GM23338 (cell line): ENCODE results near the gene MAP2K7. TPM values are rescaled to one million over a fixed set of nuclear protein-coding genes. Genes with fewer than 3 reads are reported as not detected.

ENCODE experiments used
- ATAC-seq: fragments of 200-7000 bp; cut with Tn5 transposase; 3 replicates; pipeline ENCODE4 v1.9.1; 2020
- DNase-seq: peaks from one replicate; pipeline ENCODE4 v3.0.0-alpha.2; 2015; ENCODE audit warnings: low spot score
- H2AFZ ChIP-seq: fragments of 200-600 bp; sonication (generic); 2 replicates; pipeline ENCODE4 v1.8.0; 2016; ENCODE audit warnings: antibody characterized with exemption, mild to moderate bottlenecking, moderate library complexity
- H3F3A ChIP-seq: fragments of 200-600 bp; sonication (generic); replicated peaks from 2 replicates; pipeline ENCODE4 v1.8.0; 2017; ENCODE audit warnings: antibody characterized with exemption, mixed run types, low read depth
- H3K27ac ChIP-seq: fragments of 200-600 bp; sonication (generic); 2 replicates; pipeline ENCODE4 v1.6.1; 2016; ENCODE audit warnings: low read depth
- H3K27me3 ChIP-seq: fragments of 200-600 bp; sonication (generic); 2 replicates; pipeline ENCODE4 v1.8.0; 2016; ENCODE audit warnings: mild to moderate bottlenecking, mixed run types, moderate library complexity; ENCODE audit not compliant: insufficient read depth
- H3K36me3 ChIP-seq: fragments of 200-600 bp; sonication (generic); 2 replicates; pipeline ENCODE4 v1.8.0; 2016; ENCODE audit warnings: mild to moderate bottlenecking; ENCODE audit not compliant: insufficient read depth
- H3K4me1 ChIP-seq: fragments of 200-600 bp; sonication (generic); 2 replicates; pipeline ENCODE4 v1.8.0; 2016; ENCODE audit warnings: mild to moderate bottlenecking, moderate library complexity; ENCODE audit not compliant: insufficient read depth
- H3K4me2 ChIP-seq: fragments of 200-600 bp; sonication (generic); 2 replicates; pipeline ENCODE4 v1.7.1; 2017; ENCODE audit warnings: mixed run types
- H3K4me3 ChIP-seq: fragments of 200-600 bp; sonication (generic); 2 replicates; pipeline ENCODE4 v1.6.1; 2016; ENCODE audit warnings: mixed run types
- H3K79me2 ChIP-seq: fragments of 200-600 bp; sonication (generic); replicated peaks from 2 replicates; pipeline ENCODE4 v1.8.0; 2017; ENCODE audit warnings: mild to moderate bottlenecking; ENCODE audit not compliant: insufficient read depth
- H3K9me2 ChIP-seq: fragments of 200-600 bp; sonication (generic); 2 replicates; pipeline ENCODE4 v1.8.0; 2017; ENCODE audit not compliant: insufficient read depth
- H4K20me1 ChIP-seq: fragments of 200-600 bp; sonication (generic); replicated peaks from 2 replicates; pipeline ENCODE4 v1.8.0; 2017; ENCODE audit warnings: mild to moderate bottlenecking; ENCODE audit not compliant: insufficient read depth
- H3K27ac Mint-ChIP-seq: 2 replicates; pipeline ENCODE4 v1.8.0; 2020; ENCODE audit warnings: inconsistent platforms, mild to moderate bottlenecking, moderate library complexity, mixed read lengths
- H3K27me3 Mint-ChIP-seq: 3 replicates; pipeline ENCODE4 v1.8.0; 2022; ENCODE audit warnings: low read depth, mild to moderate bottlenecking, moderate library complexity, mixed read lengths, inconsistent platforms; ENCODE audit not compliant: insufficient read depth, poor library complexity
- H3K36me3 Mint-ChIP-seq: 3 replicates; pipeline ENCODE4 v1.8.0; 2021; ENCODE audit warnings: low read depth, mild to moderate bottlenecking, inconsistent platforms, moderate library complexity, mixed read lengths
- H3K4me1 Mint-ChIP-seq: 3 replicates; pipeline ENCODE4 v1.8.0; 2020; ENCODE audit warnings: mild to moderate bottlenecking, inconsistent platforms, mixed read lengths
- H3K4me3 Mint-ChIP-seq: 3 replicates; pipeline ENCODE4 v1.8.0; 2021; ENCODE audit warnings: moderate library complexity, mild to moderate bottlenecking, inconsistent platforms, mixed read lengths
- H3K9me3 Mint-ChIP-seq: 3 replicates; pipeline ENCODE4 v1.8.0; 2020; ENCODE audit warnings: moderate library complexity, mild to moderate bottlenecking, inconsistent platforms, mixed read lengths
- CREB1 ChIP-seq: fragments of 250-450 bp; sonication (Bioruptor Pico); IDR thresholded peaks from 2 replicates; pipeline ENCODE4 v1.5.0; 2020; ENCODE audit warnings: low read depth, mild to moderate bottlenecking, moderate library complexity
- CTCF ChIP-seq, 2 experiments: fragments of 200-600 bp in 1 of 2; sonication (generic) in 1 of 2; conservative IDR thresholded peaks; 2 replicates each; pipeline versions ENCODE4 v1.5.1 to v1.6.1; 2016 to 2017; ENCODE audit warnings: antibody characterized with exemption in 2 of 2, low read depth in 2 of 2, mild to moderate bottlenecking in 2 of 2, moderate library complexity in 1 of 2
- NANOG ChIP-seq: IDR thresholded peaks from 2 replicates; pipeline ENCODE4 v1.6.1; 2016; ENCODE audit warnings: antibody characterized with exemption, borderline replicate concordance
- POLR2AphosphoS5 ChIP-seq: IDR thresholded peaks from 2 replicates; pipeline ENCODE4 v1.6.1; 2016; ENCODE audit warnings: antibody characterized with exemption, low read depth
- REST ChIP-seq: IDR thresholded peaks from one replicate; pipeline ENCODE4 v1.6.1; 2018; ENCODE audit warnings: antibody characterized with exemption; ENCODE audit not compliant: unreplicated experiment
- STAT1 ChIP-seq: IDR thresholded peaks from one replicate; pipeline ENCODE4 v1.6.1; 2016; ENCODE audit warnings: antibody characterized with exemption; ENCODE audit not compliant: unreplicated experiment
- ZNF331 ChIP-seq: fragments of 250-450 bp; sonication (Bioruptor Pico); IDR thresholded peaks from 2 replicates; pipeline ENCODE4 v1.5.0; 2020; ENCODE audit warnings: low read depth, mild to moderate bottlenecking, moderate library complexity
- polyA plus RNA-seq: library from polyadenylated mRNA; unstranded; fragments of >200 nt; fragmentation: Nextera tagmentation; extraction: Ambion mirVana; gene quantifications from 2 replicates; pipeline ENCODE4 v1.2.1, GENCODE V29; 2016
- total RNA-seq: library from RNA; depleted of rRNA; stranded (reverse); fragments of >200 nt; shearing (Covaris generic); gene quantifications from 2 replicates; pipeline ENCODE4 v1.2.3, GENCODE V29; 2014

Gene MAP2K7
- total and polyA plus RNA-seq, 2 experiments from 2014 or later, result 11.3 to 22.6 TPM

- peaks cover 34% of the 10 kb centered on the region for H3K4me1 ChIP-seq
- H3K27me3 ChIP-seq, result peaks cover 52% of the 10 kb centered on the region
- no peak overlapping the region for H3K27ac ChIP-seq
- H3K4me1 Mint-ChIP-seq, result peaks cover 31% of the 10 kb centered on the region
- peak overlapping the region; percentile 65 for H3K4me3 ChIP-seq
- ATAC-seq (peak; percentile 20), DNase-seq (peak; percentile 80)
- no peaks in the 10 kb centered on the region for H3K36me3 Mint-ChIP-seq
- peaks cover 43% of the 10 kb centered on the region for H3K27me3 Mint-ChIP-seq
- TF ChIP-seq NANOG (no peak), POLR2AphosphoS5 (no peak), CTCF (conservative IDR thresholded peaks at IDR 0.05; ENCODE audit: low read depth in 2 of 2) (peak; percentile 42 to 65; a peak in 3 of 4 replicates)
- H3F3A ChIP-seq, result 0 out of 2 replicates have a peak, but pooled peaks cover 6% of the 10 kb centered on the region
- H4K20me1 ChIP-seq, result no peaks in the 10 kb centered on the region
- H3K36me3 ChIP-seq, result no peaks in the 10 kb centered on the region
- no peaks in the 10 kb centered on the region for H3K79me2 ChIP-seq
- no peaks in the 10 kb centered on the region for H3K9me2 ChIP-seq
- no peaks in the 10 kb centered on the region for H3K9me3 Mint-ChIP-seq
- no peak overlapping the region for H3K27ac Mint-ChIP-seq
- peak overlapping the region; percentile 86 for H3K4me2 ChIP-seq
- H3K4me3 Mint-ChIP-seq, result peak overlapping the region; percentile 79
- peak overlapping the region; percentile 90 for H2AFZ ChIP-seq
These were observed 41.9 kb upstream of the MAP2K7 start for GRCh38 chr19:7861619-7862412.

- Mint-ChIP-seq H3K27ac (no peak overlapping the region), H3K27me3 (peaks cover 47% of the 10 kb centered on the region), H3K4me1 (peaks cover 25% of the 10 kb centered on the region), H3K9me3 (no peaks in the 10 kb centered on the region), H3K4me3 (peak overlapping the region; percentile 79), H3K36me3 (no peaks in the 10 kb centered on the region)
- no peaks in the 10 kb centered on the region for H3K36me3 ChIP-seq
- peak overlapping the region; percentile 90 for H2AFZ ChIP-seq
- H4K20me1 ChIP-seq, result no peaks in the 10 kb centered on the region
- H3F3A ChIP-seq, result 0 out of 2 replicates have a peak, but pooled peaks cover 6% of the 10 kb centered on the region
- H3K79me2 ChIP-seq, result no peaks in the 10 kb centered on the region
- TF ChIP-seq STAT1 (no peak), CTCF (conservative IDR thresholded peaks at IDR 0.05; ENCODE audit: low read depth in 2 of 2) (no peak), REST (no peak), ZNF331 (CRISPR knock-in tag) (no peak), CREB1 (CRISPR knock-in tag) (0 out of 2 replicates have a peak, but pooled peaks have one; percentile 11), POLR2AphosphoS5 (peak; percentile 45; the same call in 1 of the 2 replicates), NANOG (no peak)
- H3K27me3 ChIP-seq, result peaks cover 58% of the 10 kb centered on the region
- peak; percentile 35 for ATAC-seq
- DNase-seq, result peak; percentile 97
- H3K4me3 ChIP-seq, result peak overlapping the region; percentile 67
- no peaks in the 10 kb centered on the region for H3K9me2 ChIP-seq
- peaks cover 33% of the 10 kb centered on the region for H3K4me1 ChIP-seq
- H3K27ac ChIP-seq, result no peak overlapping the region
- H3K4me2 ChIP-seq, result peak overlapping the region; percentile 86
These were observed 41.2 kb upstream of the MAP2K7 start for GRCh38 chr19:7862413-7862951.
